GM19467 (cell line): Measurements from ENCODE around the gene NR4A3.

Experiments used
- ATAC-seq: cut with Tn5 transposase; IDR thresholded peaks from one replicate; pipeline ENCODE4 v1.9.1; 2021; ENCODE audit warnings: mild to moderate bottlenecking, moderate library complexity; ENCODE audit not compliant: unreplicated experiment

The NR4A3 gene

DNA sequence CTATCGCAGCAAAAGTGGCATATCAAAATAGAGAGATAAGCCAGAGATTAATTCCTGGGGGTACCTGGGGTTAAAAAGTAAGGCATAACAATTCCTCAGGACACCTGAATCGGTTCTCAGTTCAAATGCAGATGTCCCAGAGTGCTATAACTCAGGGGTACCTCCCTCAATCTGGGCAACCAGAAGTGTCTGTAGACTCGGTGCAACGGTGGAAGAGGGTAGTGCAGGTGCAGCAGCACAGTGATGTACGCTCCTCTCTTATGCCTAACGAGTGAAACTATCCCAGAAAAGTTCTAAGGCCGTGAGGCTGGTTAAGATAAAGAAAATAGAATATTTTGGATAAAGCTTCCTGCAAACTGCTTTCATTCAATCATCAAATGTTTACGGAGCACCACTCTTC, 7.9 kb upstream of the NR4A3 start:
- ATAC-seq, result no peak

DNA sequence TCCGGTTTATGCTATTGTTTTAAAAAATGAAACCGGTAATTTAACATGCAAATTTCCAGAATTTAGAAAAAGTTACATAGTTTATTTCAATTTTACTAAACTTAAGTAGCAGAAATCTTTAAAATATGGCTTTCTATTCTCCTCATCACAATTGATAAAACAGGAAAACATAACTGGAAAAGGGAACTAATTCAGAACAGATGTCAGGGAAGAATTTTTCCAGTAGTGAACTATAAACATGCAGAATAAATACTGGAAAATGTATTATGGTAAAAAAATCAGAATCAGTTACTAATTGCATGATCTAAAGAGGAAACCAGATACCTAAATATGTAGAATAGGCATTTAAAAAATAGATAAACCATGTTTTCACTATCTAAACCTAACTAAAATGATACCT, 7.3 kb upstream of the NR4A3 start:
- ATAC-seq, result no peak

DNA sequence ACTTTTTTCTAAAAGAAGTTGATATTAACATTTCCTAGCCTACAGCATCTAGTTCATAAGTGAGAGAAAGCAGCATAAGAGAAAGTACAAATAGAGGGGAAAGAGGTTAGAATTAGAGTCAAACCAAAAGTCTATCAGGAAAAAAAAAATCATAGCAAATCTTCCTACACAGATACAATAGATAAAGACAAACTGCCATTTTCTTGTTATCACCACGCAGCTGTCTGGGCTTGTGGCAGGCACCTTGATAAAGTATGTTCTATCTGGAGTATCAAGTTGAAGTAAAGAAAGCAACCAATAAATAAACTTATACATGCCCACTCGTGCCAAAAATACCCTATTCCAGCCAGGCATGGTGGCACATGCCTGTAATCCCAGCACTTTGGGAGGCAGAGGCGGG, 5.3 kb upstream of the NR4A3 start:
- ATAC-seq, result no peak

DNA sequence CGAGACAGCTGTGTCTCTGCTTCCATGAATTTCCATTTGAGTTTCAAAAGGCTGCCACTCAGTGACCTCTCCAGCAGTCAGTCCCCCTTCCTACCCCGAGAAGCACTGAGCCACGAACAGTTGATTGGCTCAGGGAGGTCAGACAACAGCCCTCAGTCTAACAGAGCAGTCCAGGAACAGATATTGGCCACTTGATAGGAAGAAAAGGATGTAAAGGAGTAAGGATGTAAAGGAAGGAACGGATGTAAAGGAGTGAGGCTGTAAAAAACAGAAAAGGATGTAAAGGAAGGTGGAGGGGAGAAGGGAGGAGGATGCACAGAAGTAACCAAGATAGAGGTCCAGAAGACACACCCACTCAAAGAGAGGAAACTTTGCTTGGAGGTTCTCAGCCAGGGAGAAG, 3.2 kb upstream of the NR4A3 start:
- ATAC-seq, result no peak

DNA sequence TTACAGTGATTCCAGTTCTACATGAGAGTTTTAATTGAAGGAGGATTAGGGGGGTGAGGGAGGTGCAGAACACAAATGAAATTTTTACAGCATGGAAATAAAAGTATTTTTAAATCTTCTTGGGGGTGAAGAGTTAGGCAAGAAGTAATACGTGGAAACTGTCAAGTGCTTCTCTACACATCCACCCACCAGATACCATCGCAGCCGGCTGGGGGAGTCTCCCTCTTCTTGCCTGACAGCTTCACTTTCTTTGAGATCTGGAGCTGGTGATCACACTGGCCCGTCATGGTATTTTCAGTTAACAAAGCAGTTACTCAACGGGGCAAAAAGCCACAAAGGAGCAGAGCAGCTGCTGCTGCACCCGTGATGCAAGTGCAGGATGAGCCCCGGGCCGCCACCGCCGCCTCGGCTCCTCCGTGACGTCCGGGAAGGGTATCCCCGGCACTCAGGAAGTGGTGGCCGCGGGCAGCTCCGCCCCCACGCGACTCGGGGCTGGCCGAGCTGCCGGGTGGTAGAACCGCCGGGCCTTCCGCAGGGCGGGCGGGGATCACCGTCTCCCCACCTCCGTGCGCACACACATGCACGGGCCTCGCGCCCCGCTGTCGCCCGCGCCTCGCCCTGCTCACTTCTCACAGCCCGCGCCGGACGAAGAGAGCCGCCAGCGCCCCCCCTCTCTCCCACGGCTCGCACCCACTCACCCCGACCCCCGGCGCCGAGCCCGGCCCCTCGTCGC, 2.4 kb upstream of the NR4A3 start:
- peak; percentile 56 for ATAC-seq

DNA sequence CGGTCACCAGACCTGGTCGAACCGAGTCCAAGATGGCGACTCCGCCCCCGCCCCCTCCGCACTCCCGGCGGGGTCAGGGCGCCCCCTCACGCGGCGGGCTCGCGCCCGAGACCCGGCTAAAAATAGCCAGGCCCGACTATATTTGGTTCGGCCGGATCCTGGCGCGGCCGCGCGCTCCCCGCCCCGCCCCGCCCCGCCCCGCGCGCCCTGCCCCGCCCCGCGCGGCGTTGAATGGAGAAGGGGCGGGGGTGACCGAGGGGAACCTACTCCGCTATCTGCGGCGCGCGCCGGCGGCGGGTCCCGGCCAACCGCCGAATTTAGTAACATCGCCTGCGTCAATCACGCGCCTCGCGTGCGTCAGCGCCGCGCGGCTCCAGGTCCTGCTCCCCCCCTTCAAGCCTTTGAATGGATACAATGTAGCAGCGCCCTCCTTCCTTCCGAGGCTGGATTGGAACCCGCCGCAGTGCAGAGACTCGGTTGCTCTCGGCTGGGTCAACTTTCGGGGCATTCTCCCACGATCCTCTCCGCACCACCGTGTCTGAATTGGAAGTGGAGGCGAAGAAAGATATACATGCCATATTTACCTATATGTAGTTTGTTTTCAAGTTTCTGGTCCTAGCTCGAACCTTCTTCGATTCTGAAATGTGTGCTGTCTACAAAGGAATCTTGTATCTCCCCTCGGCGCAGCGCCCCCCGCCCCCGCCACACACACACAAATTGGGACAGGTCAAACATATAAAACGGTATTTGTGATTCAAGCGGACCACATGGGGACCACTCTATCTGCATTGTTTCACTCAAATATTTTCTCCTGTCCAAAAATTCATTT, 1.6 kb upstream of the NR4A3 start:
- ATAC-seq, result peak; percentile 47

DNA sequence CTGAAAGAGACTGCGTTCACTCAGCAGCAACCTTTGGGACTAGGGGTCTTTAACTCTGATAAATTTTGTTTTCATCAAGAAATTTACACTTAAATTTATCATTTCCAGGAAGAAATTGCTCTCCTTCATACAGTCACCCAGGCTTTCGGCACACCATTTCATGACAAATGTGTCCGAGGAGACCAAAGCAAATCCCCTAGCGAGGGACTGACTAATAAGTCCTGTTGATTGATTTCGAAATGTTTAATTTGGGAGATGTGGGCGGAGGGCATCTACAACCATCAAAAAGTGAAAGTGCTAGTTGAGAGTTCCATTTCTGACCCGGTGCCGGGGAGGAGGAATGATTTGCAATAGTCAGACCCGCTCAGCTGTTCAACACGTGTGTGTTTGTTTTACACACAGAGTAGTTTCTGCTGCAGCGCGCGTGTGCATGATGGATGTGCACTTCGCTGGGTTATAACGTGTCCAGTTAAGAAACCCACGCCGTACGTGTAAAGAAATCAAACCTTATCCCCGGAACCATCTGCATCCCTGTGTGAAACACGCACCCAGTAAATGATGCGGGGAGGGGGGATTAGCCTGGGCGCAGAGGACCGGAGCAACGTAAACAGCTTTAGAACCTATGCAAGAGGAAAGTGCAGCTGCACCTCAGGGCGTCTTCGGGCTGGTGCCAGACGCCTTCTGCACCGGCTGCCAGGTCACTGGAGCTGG, 845 bp upstream of the NR4A3 start:
- peak; percentile 0 for ATAC-seq

DNA sequence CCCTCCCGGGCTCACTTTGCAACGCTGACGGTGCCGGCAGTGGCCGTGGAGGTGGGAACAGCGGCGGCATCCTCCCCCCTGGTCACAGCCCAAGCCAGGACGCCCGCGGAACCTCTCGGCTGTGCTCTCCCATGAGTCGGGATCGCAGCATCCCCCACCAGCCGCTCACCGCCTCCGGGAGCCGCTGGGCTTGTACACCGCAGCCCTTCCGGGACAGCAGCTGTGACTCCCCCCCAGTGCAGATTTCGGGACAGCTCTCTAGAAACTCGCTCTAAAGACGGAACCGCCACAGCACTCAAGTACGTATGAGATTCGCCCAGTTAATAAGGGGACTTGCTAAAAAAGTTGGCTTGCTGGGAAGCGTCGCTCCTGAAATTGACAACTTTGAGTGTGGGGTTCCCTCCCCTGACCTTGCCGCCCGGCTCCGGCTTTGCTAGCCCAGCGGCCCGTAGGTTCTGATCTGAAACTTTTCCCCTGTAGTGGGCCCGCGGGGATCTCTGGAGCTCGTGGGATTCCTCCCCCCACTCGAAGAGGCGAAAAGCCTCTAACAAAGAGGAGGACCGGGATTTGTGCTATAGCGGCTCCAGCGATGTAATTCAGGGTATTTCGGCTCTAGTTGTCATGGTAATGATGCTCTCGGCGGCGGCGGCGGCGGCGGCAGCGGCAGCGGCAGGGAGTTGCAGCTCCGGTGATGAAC, 572 bp downstream of the NR4A3 start:
- ATAC-seq, result no peak

DNA sequence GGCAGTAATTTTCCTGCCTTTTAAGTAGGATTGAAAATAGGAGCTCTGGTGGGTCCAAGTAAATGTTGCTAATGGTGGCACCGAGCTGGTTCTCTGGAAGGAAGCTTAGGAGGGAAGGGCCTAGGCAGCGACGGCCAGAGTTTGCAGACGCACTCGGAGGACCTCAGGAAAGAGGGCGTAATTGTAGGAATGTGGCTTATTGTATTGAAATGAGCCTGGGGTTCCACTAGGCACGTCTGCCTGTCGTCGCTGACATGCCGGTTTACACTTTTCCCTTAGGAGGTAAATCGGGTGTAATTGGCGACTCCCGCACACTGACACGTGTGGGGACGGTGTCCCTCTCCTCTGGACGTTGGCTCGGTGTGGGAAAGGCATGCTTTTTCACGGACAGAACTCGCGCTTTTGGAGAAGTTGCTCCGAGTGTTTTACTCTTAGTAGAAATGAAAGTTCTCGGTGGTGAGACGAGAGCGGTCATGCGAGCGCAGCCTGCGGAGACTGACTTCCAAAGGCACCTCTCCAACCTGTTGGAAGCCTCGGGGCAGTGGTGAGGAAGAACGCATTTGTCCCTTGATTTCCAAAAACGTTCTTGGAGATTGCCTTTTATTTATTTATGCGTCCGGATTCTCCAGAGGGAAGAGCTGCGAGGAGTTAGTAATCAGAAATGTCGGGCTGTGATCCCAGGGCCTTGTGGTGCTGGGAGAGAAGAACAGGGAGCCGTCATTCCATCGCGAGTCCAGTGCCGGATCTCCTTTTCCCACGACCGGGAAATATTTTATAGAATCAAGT, 1.3 kb downstream of the NR4A3 start:
- ATAC-seq, result no peak

DNA sequence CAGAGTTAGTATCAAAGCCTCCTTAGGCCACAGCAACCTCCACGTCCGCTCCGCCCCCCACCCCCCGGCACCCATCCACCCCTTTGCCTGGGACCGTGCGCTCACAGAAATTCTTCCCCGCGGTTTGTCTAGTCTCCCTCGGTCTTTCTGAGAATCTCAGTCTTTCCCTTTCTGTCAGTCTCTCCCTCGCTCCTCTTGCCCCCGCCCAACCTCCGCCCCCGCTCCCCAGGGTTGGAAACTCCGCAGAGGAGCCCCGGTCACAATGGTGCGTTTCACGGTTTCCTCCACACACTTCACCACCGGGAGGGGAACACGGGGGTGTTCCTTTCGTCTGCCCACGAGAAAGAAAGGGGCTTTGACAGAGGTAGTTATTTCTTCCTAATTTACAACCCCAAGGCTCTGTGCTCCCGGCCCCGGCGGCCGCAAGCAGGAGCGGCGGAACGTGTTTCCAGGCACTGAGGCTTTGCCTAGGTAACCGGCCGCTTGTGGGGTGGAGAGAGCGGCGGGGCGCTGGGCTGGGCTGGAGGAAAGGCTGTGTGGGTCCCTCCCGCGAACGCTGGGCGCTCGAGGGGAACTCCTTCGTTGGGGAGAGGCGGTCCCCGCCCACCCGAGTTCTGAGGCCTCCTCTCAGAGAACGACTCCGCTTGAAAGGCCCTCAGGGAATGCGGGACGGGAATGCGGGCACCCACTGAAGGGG, 2.1 kb downstream of the NR4A3 start:
- no peak for ATAC-seq

DNA sequence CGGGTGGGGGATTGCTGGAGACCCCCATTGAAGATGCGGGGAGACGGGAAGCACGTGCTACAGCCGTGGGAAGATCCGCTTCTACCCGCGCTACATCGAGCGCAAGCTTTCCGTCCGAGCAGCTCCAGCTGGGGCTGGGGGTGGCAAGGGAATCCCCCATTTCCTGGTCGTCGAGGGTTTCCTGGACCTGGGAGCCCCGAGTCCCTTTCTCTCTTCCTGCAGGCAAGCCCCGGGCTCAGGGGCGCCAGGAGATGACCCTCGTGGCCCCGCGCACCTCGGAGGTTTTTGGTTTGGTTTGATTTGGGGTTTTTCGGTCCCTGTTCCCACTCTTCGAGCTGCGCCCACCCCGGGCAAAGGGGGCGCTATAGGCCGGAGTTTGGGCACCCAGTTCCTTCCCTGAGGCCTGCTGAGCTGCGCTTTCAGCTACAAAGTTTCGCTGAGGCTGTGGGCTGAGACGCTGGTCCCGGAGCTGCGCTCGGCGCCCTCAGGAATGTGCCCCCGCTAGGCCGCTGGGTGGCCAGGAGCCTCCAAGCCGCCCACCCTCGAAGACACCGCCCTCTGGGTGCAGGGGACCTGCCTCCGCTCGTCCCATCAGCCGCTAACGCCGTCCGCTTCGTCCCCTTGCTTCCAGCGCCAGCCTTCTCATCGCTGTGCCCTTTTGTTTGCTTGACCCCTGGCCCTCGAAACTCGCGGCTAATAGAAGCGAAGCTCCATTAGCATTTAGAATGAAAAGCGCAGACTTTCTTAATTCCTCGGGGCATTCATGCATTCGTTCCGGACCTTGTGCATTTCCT, 2.9 kb downstream of the NR4A3 start:
- ATAC-seq, result no peak

DNA sequence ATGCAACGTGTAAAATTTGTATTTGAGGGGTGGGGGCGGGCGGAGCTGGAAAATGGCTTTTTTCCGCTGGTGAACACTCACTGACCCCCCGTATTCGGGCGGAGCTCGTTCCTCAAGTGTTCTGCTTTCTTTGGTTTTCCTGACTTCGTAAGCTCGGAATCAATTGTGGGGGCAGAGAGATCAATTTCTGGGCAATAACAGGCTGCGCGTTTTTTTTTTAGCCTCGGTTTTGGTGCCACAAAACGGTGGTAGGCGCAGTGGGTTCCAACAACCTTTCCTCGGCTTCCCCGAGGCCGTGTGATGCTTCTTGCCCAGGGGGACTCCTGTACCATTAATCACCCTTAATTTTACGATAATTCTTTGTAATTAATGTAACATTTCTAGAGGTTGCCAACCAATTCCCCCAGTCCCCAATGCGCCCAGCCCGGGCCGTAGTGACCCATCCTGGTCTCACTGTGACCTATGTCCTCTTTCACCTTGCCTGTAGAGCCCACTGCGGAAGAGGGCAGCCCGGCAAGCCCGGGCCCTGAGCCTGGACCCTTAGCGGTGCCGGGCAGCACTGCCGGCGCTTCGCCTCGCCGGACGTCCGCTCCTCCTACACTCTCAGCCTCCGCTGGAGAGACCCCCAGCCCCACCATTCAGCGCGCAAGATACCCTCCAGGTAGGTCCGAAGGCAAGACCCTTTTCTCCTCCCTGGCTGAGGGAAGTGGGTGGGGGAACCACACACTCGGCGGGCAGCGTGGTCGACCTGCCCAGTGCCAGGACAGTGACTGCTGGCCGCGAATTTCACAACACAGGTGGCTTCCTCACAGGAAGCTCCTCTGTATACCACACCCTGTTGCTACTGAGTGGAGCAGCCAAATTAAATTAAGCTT, 3.7 kb downstream of the NR4A3 start:
- no peak for ATAC-seq

DNA sequence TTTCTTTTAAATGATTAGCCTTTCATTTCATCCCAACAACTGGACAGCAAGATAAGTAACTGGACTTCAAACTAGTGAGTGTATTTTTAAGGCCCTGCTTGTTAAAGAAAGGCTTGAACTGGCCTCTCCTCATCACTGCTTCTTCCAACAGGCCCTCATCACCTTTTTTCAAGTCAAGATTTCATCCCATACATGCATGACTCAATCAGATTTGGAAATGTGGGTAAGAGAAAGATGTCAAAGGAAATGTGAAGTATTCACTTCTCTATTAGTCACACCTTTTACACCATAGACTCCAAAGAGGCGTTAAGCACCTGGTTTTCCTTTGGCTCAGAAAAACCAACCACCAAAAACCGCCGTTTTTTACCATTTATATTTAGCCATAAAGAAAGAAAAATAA, 4.9 kb downstream of the NR4A3 start:
- ATAC-seq, result no peak

DNA sequence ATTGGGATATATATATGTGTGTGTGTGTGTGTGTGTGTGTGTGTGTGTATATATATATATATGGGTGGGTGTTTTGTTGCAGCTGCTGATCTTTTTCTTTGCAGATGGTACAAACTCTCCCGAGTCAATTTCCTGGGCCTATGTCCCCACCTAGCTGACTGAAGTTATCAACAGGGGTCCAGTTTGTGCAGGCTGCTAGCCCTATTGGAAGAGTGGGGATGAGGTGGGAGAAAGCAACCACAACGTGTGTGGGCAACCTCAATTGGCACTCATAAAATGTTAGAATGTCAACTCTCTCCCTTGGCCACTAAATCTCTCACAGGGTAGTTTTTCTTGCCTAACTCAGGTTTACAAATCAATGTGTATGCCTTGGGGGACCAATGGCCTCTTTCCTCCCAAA, 5.6 kb downstream of the NR4A3 start:
- no peak for ATAC-seq

DNA sequence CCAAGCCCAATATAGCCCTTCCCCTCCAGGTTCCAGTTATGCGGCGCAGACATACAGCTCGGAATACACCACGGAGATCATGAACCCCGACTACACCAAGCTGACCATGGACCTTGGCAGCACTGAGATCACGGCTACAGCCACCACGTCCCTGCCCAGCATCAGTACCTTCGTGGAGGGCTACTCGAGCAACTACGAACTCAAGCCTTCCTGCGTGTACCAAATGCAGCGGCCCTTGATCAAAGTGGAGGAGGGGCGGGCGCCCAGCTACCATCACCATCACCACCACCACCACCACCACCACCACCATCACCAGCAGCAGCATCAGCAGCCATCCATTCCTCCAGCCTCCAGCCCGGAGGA, 6.3 kb downstream of the NR4A3 start:
- ATAC-seq, result no peak

DNA sequence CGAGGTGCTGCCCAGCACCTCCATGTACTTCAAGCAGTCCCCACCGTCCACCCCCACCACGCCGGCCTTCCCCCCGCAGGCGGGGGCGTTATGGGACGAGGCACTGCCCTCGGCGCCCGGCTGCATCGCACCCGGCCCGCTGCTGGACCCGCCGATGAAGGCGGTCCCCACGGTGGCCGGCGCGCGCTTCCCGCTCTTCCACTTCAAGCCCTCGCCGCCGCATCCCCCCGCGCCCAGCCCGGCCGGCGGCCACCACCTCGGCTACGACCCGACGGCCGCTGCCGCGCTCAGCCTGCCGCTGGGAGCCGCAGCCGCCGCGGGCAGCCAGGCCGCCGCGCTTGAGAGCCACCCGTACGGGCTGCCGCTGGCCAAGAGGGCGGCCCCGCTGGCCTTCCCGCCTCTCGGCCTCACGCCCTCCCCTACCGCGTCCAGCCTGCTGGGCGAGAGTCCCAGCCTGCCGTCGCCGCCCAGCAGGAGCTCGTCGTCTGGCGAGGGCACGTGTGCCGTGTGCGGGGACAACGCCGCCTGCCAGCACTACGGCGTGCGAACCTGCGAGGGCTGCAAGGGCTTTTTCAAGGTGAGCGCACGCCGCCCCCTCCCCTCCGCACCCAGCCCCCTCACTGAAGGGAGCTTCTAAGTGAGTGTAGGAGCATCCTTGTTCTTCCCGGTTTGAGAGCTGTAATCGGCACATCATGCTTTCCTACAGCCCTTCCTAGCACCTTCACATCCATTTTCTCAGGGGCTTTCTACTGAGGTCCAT, 6.9 kb downstream of the NR4A3 start:
- ATAC-seq, result no peak

DNA sequence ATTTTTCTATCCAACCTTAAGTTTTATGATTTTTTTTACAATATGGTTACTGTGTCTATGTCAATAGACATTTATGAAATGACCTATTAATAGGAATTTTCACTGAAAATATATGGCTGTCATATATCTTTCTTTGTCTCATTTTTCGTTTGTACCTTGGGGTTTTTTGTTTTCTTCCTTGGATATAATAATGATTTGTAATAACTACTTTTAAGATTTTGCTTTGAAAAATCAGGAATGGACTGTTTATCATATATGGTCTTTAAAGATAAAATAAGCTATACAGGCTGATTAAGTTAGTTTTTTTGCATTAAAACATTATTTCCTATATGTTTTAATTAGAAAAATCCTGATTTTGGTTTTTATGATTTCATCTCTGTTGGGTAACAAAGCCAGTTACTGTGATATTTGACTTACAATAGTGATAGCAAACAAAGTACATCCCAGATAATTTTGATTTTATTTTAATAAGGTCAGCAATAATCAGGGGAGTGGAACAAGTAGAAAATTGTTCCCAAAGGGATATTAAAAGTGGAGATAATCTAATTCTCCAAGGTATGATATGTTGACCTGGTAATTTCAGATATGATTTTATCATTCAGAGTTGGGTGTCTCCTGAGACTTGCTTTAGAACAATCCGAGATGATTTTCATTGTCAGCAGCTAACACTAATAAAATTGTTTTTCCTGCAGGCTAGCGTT, 10.3 kb downstream of the NR4A3 start:
- no peak for ATAC-seq
